OCI-LY3 (cell line): ENCODE results near the gene LYPD3.

Experiments used
- H2AFZ ChIP-seq: fragments of 200-600, 300-600 bp; shearing (Covaris generic); 2 replicates; pipeline ENCODE4 v1.6.0; 2014; ENCODE audit warnings: antibody characterized with exemption, low read depth, low read length
- H3K27ac ChIP-seq: fragments of 200-600, 300-600 bp; sonication (generic); 2 replicates; pipeline ENCODE4 v1.5.1; 2014; ENCODE audit warnings: mild to moderate bottlenecking, low read length, moderate library complexity, mixed read lengths
- H3K27me3 ChIP-seq: fragments of 200-600, 300-600 bp; sonication (generic); 2 replicates; pipeline ENCODE4 v1.6.1; 2014; ENCODE audit warnings: low read depth, low read length, mixed read lengths
- H3K36me3 ChIP-seq: fragments of 200-600, 300-600 bp; sonication (generic); replicated peaks from 2 replicates; pipeline ENCODE3; 2014; ENCODE audit warnings: low read depth, low read length, mixed read lengths
- H3K4me1 ChIP-seq: fragments of 300-600, 200-600 bp; sonication (generic); 2 replicates; pipeline ENCODE4 v1.6.1; 2014; ENCODE audit warnings: low read length, mixed read lengths
- H3K4me2 ChIP-seq: fragments of 200-600, 300-600 bp; sonication (generic); 2 replicates; pipeline ENCODE4 v1.6.1; 2014; ENCODE audit warnings: low read length, mixed read lengths
- H3K4me3 ChIP-seq: fragments of 300-600, 200-600 bp; sonication (generic); 2 replicates; pipeline ENCODE4 v1.5.1; 2014; ENCODE audit warnings: antibody characterized with exemption, mild to moderate bottlenecking, low read length, moderate library complexity
- H3K79me2 ChIP-seq: fragments of 300-600, 200-600 bp; shearing (Covaris generic); 2 replicates; pipeline ENCODE4 v1.6.1; 2014; ENCODE audit warnings: mild to moderate bottlenecking, low read length, mixed read lengths
- H3K9ac ChIP-seq: fragments of 300-600, 200-600 bp; shearing (Covaris generic); 2 replicates; pipeline ENCODE4 v1.6.0; 2014; ENCODE audit warnings: mild to moderate bottlenecking, low read length, moderate library complexity
- H3K9me3 ChIP-seq: fragments of 200-600, 300-600 bp; shearing (Covaris generic); 2 replicates; pipeline ENCODE4 v1.6.1; 2014; ENCODE audit warnings: low read length, mixed read lengths; ENCODE audit not compliant: insufficient read depth
- H4K20me1 ChIP-seq: fragments of 200-600, 300-600 bp; sonication (generic); 2 replicates; pipeline ENCODE4 v1.6.1; 2016; ENCODE audit warnings: low read length, mixed read lengths; ENCODE audit not compliant: insufficient read depth
- CTCF ChIP-seq: fragments of 200-600, 300-600 bp; sonication (generic); IDR thresholded peaks from 2 replicates; pipeline ENCODE4 v1.5.1; 2014; ENCODE audit warnings: antibody characterized with exemption, low read length, low read depth
- EZH2phosphoT487 ChIP-seq: fragments of 200-600 bp; shearing (Covaris generic); IDR thresholded peaks from 2 replicates; pipeline ENCODE4 v1.6.1; 2018; ENCODE audit warnings: antibody characterized with exemption, mixed run types, low read depth

Gene LYPD3

GRCh38 chr19:43457809-43458208 is 7.6 kb downstream of the LYPD3 start:
- peaks cover 10% of the 10 kb centered on the region for H3K4me1 ChIP-seq
- H3K27ac ChIP-seq = no peak overlapping the region
- peaks cover 10% of the 10 kb centered on the region; the same call in 1 of the 2 replicates for H3K27me3 ChIP-seq
- H3K36me3 ChIP-seq = no peaks in the 10 kb centered on the region
- no peaks in the 10 kb centered on the region for H4K20me1 ChIP-seq
- H2AFZ ChIP-seq = no peak overlapping the region
- H3K4me3 ChIP-seq = no peak overlapping the region
- no peaks in the 10 kb centered on the region for H3K79me2 ChIP-seq
- no peak overlapping the region for H3K9ac ChIP-seq
- no peaks in the 10 kb centered on the region for H3K9me3 ChIP-seq
- TF ChIP-seq CTCF = no peak
- TF ChIP-seq EZH2phosphoT487 = no peak
- no peak overlapping the region for H3K4me2 ChIP-seq

GRCh38 chr19:43455321-43456113 is 9.9 kb downstream of the LYPD3 start:
- Histone ChIP-seq H3K27ac (no peak overlapping the region), H3K9me3 (no peaks in the 10 kb centered on the region), H4K20me1 (no peaks in the 10 kb centered on the region), H3K4me2 (peak overlapping the region; percentile 52), H3K36me3 (no peaks in the 10 kb centered on the region), H3K9ac (no peak overlapping the region), H3K27me3 (peaks cover 12% of the 10 kb centered on the region; the same call in 1 of the 2 replicates), H3K4me1 (peaks cover 13% of the 10 kb centered on the region), H3K79me2 (no peaks in the 10 kb centered on the region), H2AFZ (peak overlapping the region; percentile 12; the same call in 1 of the 2 replicates), H3K4me3 (peak overlapping the region; percentile 24)
- TF ChIP-seq EZH2phosphoT487 (no peak), CTCF (no peak)

GRCh38 chr19:43454031-43454430 is 11.4 kb downstream of the LYPD3 start:
- TF ChIP-seq CTCF (no peak), EZH2phosphoT487 (no peak)
- no peaks in the 10 kb centered on the region for H3K9me3 ChIP-seq
- no peaks in the 10 kb centered on the region for H4K20me1 ChIP-seq
- H3K9ac ChIP-seq = no peak overlapping the region
- H3K27ac ChIP-seq = no peak overlapping the region
- H3K4me1 ChIP-seq = peaks cover 16% of the 10 kb centered on the region
- H3K36me3 ChIP-seq = no peaks in the 10 kb centered on the region
- H3K79me2 ChIP-seq = no peaks in the 10 kb centered on the region
- H3K27me3 ChIP-seq = peaks cover 9% of the 10 kb centered on the region; the same call in 1 of the 2 replicates
- H2AFZ ChIP-seq = no peak overlapping the region
- no peak overlapping the region for H3K4me2 ChIP-seq
- no peak overlapping the region for H3K4me3 ChIP-seq

GRCh38 chr19:43452582-43452981 is 12.8 kb downstream of the LYPD3 start:
- Histone ChIP-seq H3K27ac (no peak overlapping the region), H3K36me3 (no peaks in the 10 kb centered on the region), H3K4me1 (peaks cover 16% of the 10 kb centered on the region), H3K9me3 (no peaks in the 10 kb centered on the region), H3K27me3 (peaks cover 9% of the 10 kb centered on the region; the same call in 1 of the 2 replicates), H3K9ac (no peak overlapping the region), H3K79me2 (no peaks in the 10 kb centered on the region), H2AFZ (no peak overlapping the region), H4K20me1 (no peaks in the 10 kb centered on the region), H3K4me3 (no peak overlapping the region), H3K4me2 (no peak overlapping the region)
- no peak for TF ChIP-seq EZH2phosphoT487
- no peak for TF ChIP-seq CTCF
